Lower leg skin (tissue), 3 donors: ENCODE results near the gene IMMP2L.

Experiments used
- CTCF ChIP-seq, 3 donors: fragments of 450-650 bp; IDR thresholded peaks; one replicate each; pipeline ENCODE4 v1.5.1; 2016; ENCODE audit warnings: antibody characterized with exemption in 3 of 3, mild to moderate bottlenecking in 3 of 3, moderate library complexity in 2 of 3
- POLR2A ChIP-seq, 2 donors: fragments of 450-650 bp; IDR thresholded peaks; one replicate each; pipeline ENCODE4 v1.6.1; 2016 to 2017; ENCODE audit warnings: antibody characterized with exemption in 2 of 2, mild to moderate bottlenecking in 1 of 2, moderate library complexity in 1 of 2

- TF ChIP-seq POLR2A (IDR thresholded peaks at IDR 0.05) (no peak), CTCF (IDR thresholded peaks at IDR 0.05) (no peak)
Observed at GRCh38 chr7:110647266-110647665, 915.0 kb downstream of the IMMP2L start.
